DND-41 (cell line): Measurements from ENCODE around the gene DCUN1D1.

Experiments used
- ATAC-seq: fragments of 200-7000 bp; cut with Tn5 transposase; 3 replicates; pipeline ENCODE4 v1.9.1; 2021; ENCODE audit warnings: low read depth; ENCODE audit not compliant: insufficient read depth
- DNase-seq: peaks from one replicate; pipeline ENCODE4 v3.0.0-alpha.2; 2020
- H2AFZ ChIP-seq: 2 replicates; pipeline ENCODE4 v1.6.0; 2012; ENCODE audit warnings: low read depth, low read length
- H3K27ac ChIP-seq: 2 replicates; pipeline ENCODE4 v1.5.1; 2012; ENCODE audit warnings: low read length, inconsistent platforms
- H3K27me3 ChIP-seq: fragments of 200-600 bp; sonication (generic); 2 replicates; pipeline ENCODE4 v1.6.0; 2012; ENCODE audit warnings: low read length, mild to moderate bottlenecking, inconsistent platforms; ENCODE audit not compliant: insufficient read depth, poor library complexity
- H3K36me3 ChIP-seq: 2 replicates; pipeline ENCODE4 v1.5.1; 2012; ENCODE audit warnings: low read length, inconsistent platforms; ENCODE audit not compliant: insufficient read depth
- H3K4me1 ChIP-seq: 2 replicates; pipeline ENCODE4 v1.5.1; 2012; ENCODE audit warnings: mild to moderate bottlenecking, low read length; ENCODE audit not compliant: insufficient read depth
- H3K4me2 ChIP-seq: 2 replicates; pipeline ENCODE4 v1.6.0; 2012; ENCODE audit warnings: mild to moderate bottlenecking, moderate library complexity, low read length, inconsistent platforms; ENCODE audit not compliant: insufficient read depth
- H3K4me3 ChIP-seq, 2 experiments: fragments of 200-600 bp in 1 of 2; shearing (Covaris generic) in 1 of 2; 2 replicates each; pipeline ENCODE4 v1.5.1; 2012 to 2016; ENCODE audit warnings: inconsistent platforms in 2 of 2, low read length in 2 of 2, mild to moderate bottlenecking in 2 of 2, low read depth in 1 of 2, moderate library complexity in 1 of 2
- H3K79me2 ChIP-seq: 2 replicates; pipeline ENCODE4 v1.6.0; 2012; ENCODE audit warnings: low read length, inconsistent platforms; ENCODE audit not compliant: insufficient read depth
- H3K9ac ChIP-seq: 2 replicates; pipeline ENCODE4 v1.6.0; 2012; ENCODE audit warnings: low read depth, mild to moderate bottlenecking, inconsistent platforms, low read length, moderate library complexity
- H3K9me3 ChIP-seq: 2 replicates; pipeline ENCODE4 v1.5.1; 2012; ENCODE audit warnings: low read length, moderate library complexity, mild to moderate bottlenecking, inconsistent platforms; ENCODE audit not compliant: insufficient read depth, severe bottlenecking
- H4K20me1 ChIP-seq: 2 replicates; pipeline ENCODE4 v1.6.0; 2012; ENCODE audit warnings: low read length; ENCODE audit not compliant: insufficient read depth
- EZH2 ChIP-seq: IDR thresholded peaks from 3 replicates; pipeline ENCODE4 v1.6.1; 2012; ENCODE audit warnings: borderline replicate concordance, low read depth, mild to moderate bottlenecking, moderate library complexity, low read length, inconsistent platforms; ENCODE audit not compliant: severe bottlenecking
- TF ChIP-seq, protein P1 (sequence below): IDR thresholded peaks from 2 replicates; pipeline ENCODE4 v1.5.1; 2012; ENCODE audit warnings: borderline replicate concordance, low read length, moderate library complexity, mild to moderate bottlenecking; ENCODE audit not compliant: poor library complexity, severe bottlenecking; ENCODE audit errors: extremely low read depth

DCUN1D1 gene

DNA sequence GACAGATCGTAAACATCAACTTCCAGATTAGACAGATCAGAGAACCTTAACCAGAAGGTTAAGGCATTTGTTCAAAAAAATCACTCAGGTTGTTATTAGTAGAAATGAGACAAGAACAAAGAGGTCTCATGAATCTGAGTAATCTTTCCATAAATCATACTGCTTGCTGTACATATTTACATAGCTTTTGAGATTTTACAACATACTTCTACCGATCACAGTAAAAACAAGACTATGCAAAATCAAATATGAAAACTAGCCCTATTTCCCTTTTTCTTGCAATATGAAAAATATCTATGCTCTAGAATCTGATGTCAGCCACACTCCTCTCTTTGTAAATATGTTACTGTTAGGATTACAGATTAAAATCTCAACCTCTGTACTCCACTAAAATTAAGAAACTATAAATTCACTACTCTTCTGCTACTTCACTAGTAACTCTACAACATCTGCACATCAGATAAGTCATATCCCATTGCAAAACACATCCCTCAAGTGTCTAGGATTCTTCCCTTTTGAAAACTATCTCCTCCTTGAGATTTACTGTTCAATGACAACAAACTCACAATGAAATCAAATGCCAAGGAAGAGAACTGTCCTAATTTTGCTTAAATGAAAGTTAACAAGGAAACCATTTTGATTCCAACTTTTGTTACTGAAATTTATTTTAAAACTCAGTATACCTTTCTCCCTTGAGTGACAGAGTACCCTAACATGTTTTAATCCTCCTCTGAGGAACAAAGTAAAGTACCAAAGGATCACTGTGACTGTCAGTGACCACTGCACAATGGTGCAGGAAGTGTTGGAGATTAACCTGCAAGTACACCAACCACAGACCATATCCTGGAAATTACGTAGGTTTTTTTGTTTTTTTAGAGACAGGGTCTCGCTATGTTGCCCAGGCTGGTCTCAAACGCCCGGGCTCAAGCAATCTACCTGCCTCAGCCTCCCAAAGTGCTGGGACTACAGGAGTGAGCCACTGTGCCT is 12.8 kb downstream of the DCUN1D1 start:
- Histone ChIP-seq H3K4me3 (no peak overlapping the region), H3K36me3 (peaks cover 16% of the 10 kb centered on the region), H3K4me2 (no peak overlapping the region), H4K20me1 (peaks cover 64% of the 10 kb centered on the region), H3K9me3 (no peaks in the 10 kb centered on the region), H3K4me1 (peaks cover 31% of the 10 kb centered on the region), H3K27ac (peak overlapping the region; percentile 59), H2AFZ (no peak overlapping the region), H3K79me2 (peaks cover 98% of the 10 kb centered on the region), H3K27me3 (no peaks in the 10 kb centered on the region), H3K9ac (0 out of 2 replicates have a peak overlapping the region, but pooled peaks have one; percentile 11)
- TF ChIP-seq, protein P1, sequence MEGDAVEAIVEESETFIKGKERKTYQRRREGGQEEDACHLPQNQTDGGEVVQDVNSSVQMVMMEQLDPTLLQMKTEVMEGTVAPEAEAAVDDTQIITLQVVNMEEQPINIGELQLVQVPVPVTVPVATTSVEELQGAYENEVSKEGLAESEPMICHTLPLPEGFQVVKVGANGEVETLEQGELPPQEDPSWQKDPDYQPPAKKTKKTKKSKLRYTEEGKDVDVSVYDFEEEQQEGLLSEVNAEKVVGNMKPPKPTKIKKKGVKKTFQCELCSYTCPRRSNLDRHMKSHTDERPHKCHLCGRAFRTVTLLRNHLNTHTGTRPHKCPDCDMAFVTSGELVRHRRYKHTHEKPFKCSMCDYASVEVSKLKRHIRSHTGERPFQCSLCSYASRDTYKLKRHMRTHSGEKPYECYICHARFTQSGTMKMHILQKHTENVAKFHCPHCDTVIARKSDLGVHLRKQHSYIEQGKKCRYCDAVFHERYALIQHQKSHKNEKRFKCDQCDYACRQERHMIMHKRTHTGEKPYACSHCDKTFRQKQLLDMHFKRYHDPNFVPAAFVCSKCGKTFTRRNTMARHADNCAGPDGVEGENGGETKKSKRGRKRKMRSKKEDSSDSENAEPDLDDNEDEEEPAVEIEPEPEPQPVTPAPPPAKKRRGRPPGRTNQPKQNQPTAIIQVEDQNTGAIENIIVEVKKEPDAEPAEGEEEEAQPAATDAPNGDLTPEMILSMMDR = no peak
- ATAC-seq = peak; percentile 92
- peak; percentile 45 for DNase-seq

DNA sequence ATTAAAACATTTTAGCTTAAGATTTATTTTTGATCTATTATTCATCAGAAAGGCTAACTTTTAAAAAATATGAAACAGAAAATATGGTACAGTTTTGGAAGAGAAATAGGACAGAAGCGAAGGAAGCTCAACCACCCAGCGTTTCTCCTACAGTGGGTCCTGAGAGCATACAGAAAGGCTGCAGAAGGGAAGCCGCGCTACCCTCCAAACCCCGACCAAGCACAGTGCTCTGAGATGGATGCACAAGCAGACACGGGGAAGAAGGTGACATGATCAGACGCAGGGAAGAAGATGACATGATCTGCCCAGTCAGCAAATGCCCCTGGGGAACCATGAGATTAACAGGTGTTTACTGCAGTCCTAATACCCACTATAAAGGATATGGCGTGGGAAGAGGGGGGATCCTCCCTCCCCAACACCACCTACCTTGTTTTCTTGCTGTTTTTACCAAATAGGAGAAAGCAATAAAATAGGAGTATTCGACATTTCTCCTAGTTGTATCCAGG is 14.4 kb downstream of the DCUN1D1 start:
- Histone ChIP-seq H3K4me3 (no peak overlapping the region), H3K9me3 (no peaks in the 10 kb centered on the region), H3K27ac (0 out of 2 replicates have a peak overlapping the region, but pooled peaks have one; percentile 22), H3K4me1 (peaks cover 31% of the 10 kb centered on the region), H2AFZ (no peak overlapping the region), H3K27me3 (no peaks in the 10 kb centered on the region), H3K9ac (no peak overlapping the region), H3K79me2 (peaks cover 93% of the 10 kb centered on the region), H3K36me3 (peaks cover 31% of the 10 kb centered on the region), H3K4me2 (no peak overlapping the region), H4K20me1 (peaks cover 57% of the 10 kb centered on the region)
- ATAC-seq = no peak
- TF ChIP-seq EZH2 = no peak
- TF ChIP-seq, protein P1 = no peak
- DNase-seq = no peak

DNA sequence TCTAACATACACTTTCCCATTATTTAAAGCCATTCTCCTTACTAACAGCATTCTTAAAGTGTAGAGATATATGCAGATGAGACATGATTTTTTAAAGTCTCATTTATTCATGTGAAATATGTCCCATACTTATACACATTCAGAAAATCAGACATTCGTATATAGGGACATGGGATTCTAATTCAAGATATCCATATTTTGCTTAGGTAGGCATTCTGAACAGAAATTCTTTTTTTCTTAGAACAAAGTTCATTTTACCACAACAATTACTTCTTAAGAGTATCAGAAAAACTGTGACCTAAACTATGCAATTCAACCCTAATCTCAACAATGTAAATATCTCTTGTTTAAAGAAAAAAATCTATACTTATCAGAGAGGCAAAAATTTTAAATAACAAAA is 16.2 kb downstream of the DCUN1D1 start:
- Histone ChIP-seq H4K20me1 (peaks cover 52% of the 10 kb centered on the region), H3K36me3 (peaks cover 45% of the 10 kb centered on the region), H3K27ac (no peak overlapping the region), H3K79me2 (peaks cover 83% of the 10 kb centered on the region), H3K27me3 (no peaks in the 10 kb centered on the region), H3K4me3 (no peak overlapping the region), H2AFZ (no peak overlapping the region), H3K4me2 (no peak overlapping the region), H3K4me1 (peaks cover 22% of the 10 kb centered on the region), H3K9me3 (no peaks in the 10 kb centered on the region), H3K9ac (no peak overlapping the region)
- ATAC-seq (no peak), DNase-seq (no peak)
- TF ChIP-seq EZH2 = no peak
- TF ChIP-seq, protein P1 = no peak
